PC-9 (cell line): ENCODE data around the gene GLOD5. TPM values are rescaled to one million over a fixed set of nuclear protein-coding genes. Genes with fewer than 3 reads are reported as not detected.

ENCODE experiments used
- BruUV-seq: library from RNA; stranded (reverse); fragments of 400-500 nt; replicated peaks from 2 replicates; lab custom pipeline; 2021; lab: Mats Ljungman, UMichigan
- CTCF ChIA-PET: fragments of 300-600 bp; sonication (Branson Sonifier 250); formaldehyde crosslinking; loops from one replicate; lab custom pipeline; 2022; ENCODE audit warnings: antibody characterized with exemption; lab: Charles Lee
- POLR2A ChIA-PET: fragments of 300-600 bp; sonication (Branson Sonifier 250); formaldehyde crosslinking; loops from one replicate; lab custom pipeline; 2022; ENCODE audit warnings: antibody characterized with exemption; ENCODE audit not compliant: unreplicated experiment; lab: Charles Lee
- DNase-seq, 2 experiments: peaks; one replicate each; pipeline versions ENCODE4 v3.0.0 to v3.0.0-alpha.2; 2015 to 2022; ENCODE audit warnings: mixed read lengths in 1 of 2
- H2AFZ ChIP-seq: fragments of 200-600 bp; sonication (generic); 2 replicates; pipeline ENCODE4 v1.8.1; 2017; ENCODE audit warnings: antibody characterized with exemption
- H3F3A ChIP-seq: fragments of 200-600 bp; sonication (generic); 2 replicates; pipeline ENCODE4 v1.8.1; 2017; ENCODE audit warnings: antibody characterized with exemption, mild to moderate bottlenecking, low read depth; ENCODE audit not compliant: insufficient read depth
- H3K27ac ChIP-seq: fragments of 200-600 bp; sonication (generic); 2 replicates; pipeline ENCODE4 v1.6.1; 2016; ENCODE audit warnings: mixed run types
- H3K27me3 ChIP-seq: fragments of 200-600 bp; sonication (generic); 2 replicates; pipeline ENCODE4 v1.6.1; 2016; ENCODE audit warnings: low read depth, mixed run types; ENCODE audit not compliant: insufficient read depth
- H3K36me3 ChIP-seq: fragments of 200-600 bp; sonication (generic); 2 replicates; pipeline ENCODE4 v1.6.1; 2016; ENCODE audit warnings: low read depth, mixed run types
- H3K4me1 ChIP-seq: fragments of 200-600 bp; sonication (generic); replicated peaks from 2 replicates; pipeline ENCODE4 v1.6.1; 2016; ENCODE audit warnings: mixed run types; ENCODE audit not compliant: insufficient read depth
- H3K4me2 ChIP-seq: fragments of 200-600 bp; sonication (generic); 2 replicates; pipeline ENCODE4 v1.6.1; 2017; ENCODE audit warnings: mixed run types
- H3K4me3 ChIP-seq: fragments of 200-600 bp; sonication (generic); 2 replicates; pipeline ENCODE4 v1.6.1; 2016; ENCODE audit warnings: mixed run types
- H3K79me2 ChIP-seq: fragments of 200-600 bp; sonication (generic); 2 replicates; pipeline ENCODE4 v1.6.1; 2017; ENCODE audit warnings: low read depth, mixed run types
- H3K9me2 ChIP-seq: fragments of 200-600 bp; sonication (generic); 2 replicates; pipeline ENCODE4 v1.8.1; 2017; ENCODE audit warnings: mild to moderate bottlenecking; ENCODE audit not compliant: insufficient read depth
- H3K9me3 ChIP-seq: fragments of 200-600 bp; sonication (generic); 2 replicates; pipeline ENCODE4 v1.8.1; 2016; ENCODE audit warnings: low read depth; ENCODE audit not compliant: insufficient read depth
- H4K20me1 ChIP-seq: fragments of 200-600 bp; sonication (generic); 2 replicates; pipeline ENCODE4 v1.8.1; 2017; ENCODE audit not compliant: insufficient read depth
- EZH2 ChIP-seq: fragments of 200-600 bp; sonication (generic); IDR thresholded peaks from 2 replicates; pipeline ENCODE4 v1.8.0; 2017; ENCODE audit warnings: antibody characterized with exemption, low read depth
- intact Hi-C: fragments of 100-400 bp; cut with micrococcal nuclease; formaldehyde crosslinking; loops from one replicate; pipeline ENCODE4 v1.10.0; 2022; ENCODE audit not compliant: unreplicated experiment
- total RNA-seq: library from RNA; stranded (reverse); gene quantifications from 2 replicates; pipeline ENCODE4 v1.2.3, GENCODE V29; 2021
- TF ChIP-seq, protein P1 (sequence below): fragments of 200-600 bp; sonication (generic); conservative IDR thresholded peaks from 2 replicates; pipeline ENCODE4 v1.6.1; 2017; ENCODE audit warnings: mixed run types, antibody characterized with exemption, mild to moderate bottlenecking, moderate library complexity

The GLOD5 gene
- total RNA-seq, 1 experiment from 2014 or later = not detected

DNA sequence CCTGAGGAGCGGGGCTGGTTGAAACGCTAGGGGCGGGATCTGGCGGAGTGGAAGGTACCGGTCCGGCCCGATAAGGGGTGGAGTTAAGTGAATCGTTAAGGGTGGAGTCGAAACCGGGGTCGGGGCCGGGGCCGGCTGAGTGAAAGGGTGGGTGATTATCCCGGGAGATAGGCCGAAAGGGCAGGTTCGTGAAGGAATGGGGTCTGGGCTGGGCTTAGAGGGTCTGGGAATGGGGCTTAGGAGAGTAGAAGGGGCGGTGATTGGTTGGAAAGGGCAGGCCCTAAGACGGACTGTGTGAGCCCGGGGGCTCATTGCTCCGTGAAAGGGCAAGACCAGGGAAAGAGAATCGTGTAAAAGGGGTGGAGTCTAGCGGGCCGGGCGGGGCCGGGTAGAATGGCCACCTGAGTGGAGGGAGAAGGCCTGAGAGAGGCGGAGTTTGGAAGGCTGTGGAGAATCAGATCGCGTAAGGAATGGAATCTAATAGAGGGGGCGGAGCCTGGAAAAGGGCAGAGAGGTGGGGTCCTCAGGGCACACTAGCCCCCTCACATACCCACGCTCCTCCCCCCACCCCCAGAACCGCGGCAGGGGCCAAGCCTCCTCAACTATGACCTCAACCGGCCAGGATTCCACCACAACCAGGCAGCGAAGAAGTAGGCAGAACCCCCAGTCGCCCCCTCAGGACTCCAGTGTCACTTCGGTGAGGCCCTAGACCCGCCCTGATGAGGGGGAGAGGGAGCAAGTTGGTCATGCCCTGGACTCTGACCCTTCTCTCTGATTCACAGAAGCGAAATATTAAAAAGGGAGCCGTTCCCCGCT is 40.8 kb downstream of the GLOD5 start:
- peak; percentile 70 to 72 for DNase-seq
- Histone ChIP-seq H3F3A (no peaks in the 10 kb centered on the region), H4K20me1 (no peaks in the 10 kb centered on the region), H3K27ac (peak overlapping the region; percentile 87), H2AFZ (peak overlapping the region; percentile 68; the same call in 1 of the 2 replicates), H3K4me1 (no peaks in the 10 kb centered on the region), H3K27me3 (no peaks in the 10 kb centered on the region), H3K9me3 (no peaks in the 10 kb centered on the region), H3K4me3 (peak overlapping the region; percentile 58; the same call in 1 of the 2 replicates), H3K4me2 (peak overlapping the region; percentile 73), H3K9me2 (no peaks in the 10 kb centered on the region), H3K79me2 (no peaks in the 10 kb centered on the region), H3K36me3 (no peaks in the 10 kb centered on the region)
- CTCF ChIA-PET = no interaction called here
- POLR2A ChIA-PET = interaction anchor here (0.6 to 0.9 kb wide), 3 partner anchors 95 to 263 kb away, joined by 3 to 14 read pairs (median 3); partner anchors contain the start of genes SLC35A2 and TBC1D25
- no TSS peak for BruUV-seq
- TF ChIP-seq EZH2 = no peak
- TF ChIP-seq, protein P1, sequence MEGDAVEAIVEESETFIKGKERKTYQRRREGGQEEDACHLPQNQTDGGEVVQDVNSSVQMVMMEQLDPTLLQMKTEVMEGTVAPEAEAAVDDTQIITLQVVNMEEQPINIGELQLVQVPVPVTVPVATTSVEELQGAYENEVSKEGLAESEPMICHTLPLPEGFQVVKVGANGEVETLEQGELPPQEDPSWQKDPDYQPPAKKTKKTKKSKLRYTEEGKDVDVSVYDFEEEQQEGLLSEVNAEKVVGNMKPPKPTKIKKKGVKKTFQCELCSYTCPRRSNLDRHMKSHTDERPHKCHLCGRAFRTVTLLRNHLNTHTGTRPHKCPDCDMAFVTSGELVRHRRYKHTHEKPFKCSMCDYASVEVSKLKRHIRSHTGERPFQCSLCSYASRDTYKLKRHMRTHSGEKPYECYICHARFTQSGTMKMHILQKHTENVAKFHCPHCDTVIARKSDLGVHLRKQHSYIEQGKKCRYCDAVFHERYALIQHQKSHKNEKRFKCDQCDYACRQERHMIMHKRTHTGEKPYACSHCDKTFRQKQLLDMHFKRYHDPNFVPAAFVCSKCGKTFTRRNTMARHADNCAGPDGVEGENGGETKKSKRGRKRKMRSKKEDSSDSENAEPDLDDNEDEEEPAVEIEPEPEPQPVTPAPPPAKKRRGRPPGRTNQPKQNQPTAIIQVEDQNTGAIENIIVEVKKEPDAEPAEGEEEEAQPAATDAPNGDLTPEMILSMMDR = no peak
- intact Hi-C loops = loop anchor here (5.0 kb wide), 1 partner anchor 95 kb away; the partner anchor contains the start of genes PQBP1 and TIMM17B

DNA sequence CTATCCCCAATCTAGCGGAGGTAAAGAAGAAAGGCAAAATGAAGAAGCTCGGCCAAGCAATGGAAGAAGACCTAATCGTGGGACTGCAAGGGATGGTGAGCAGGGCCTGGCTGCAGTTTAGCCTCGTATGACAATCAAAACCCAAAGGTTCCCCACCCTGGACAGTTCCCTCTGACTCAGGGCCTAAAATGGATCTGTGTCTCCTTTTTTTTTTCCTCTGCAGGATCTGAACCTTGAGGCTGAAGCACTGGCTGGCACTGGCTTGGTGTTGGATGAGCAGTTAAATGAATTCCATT is 41.3 kb downstream of the GLOD5 start:
- no TSS peak for BruUV-seq
- H3K79me2 ChIP-seq = no peaks in the 10 kb centered on the region
- peak overlapping the region; percentile 58; the same call in 1 of the 2 replicates for H3K4me3 ChIP-seq
- POLR2A ChIA-PET = no interaction called here
- CTCF ChIA-PET = no interaction called here
- H4K20me1 ChIP-seq = no peaks in the 10 kb centered on the region
- peak overlapping the region; percentile 73 for H3K4me2 ChIP-seq
- intact Hi-C loops = loop anchor here (5.0 kb wide), 1 partner anchor 94 kb away; the partner anchor contains the start of genes PQBP1 and TIMM17B
- DNase-seq = no peak
- no peaks in the 10 kb centered on the region for H3K4me1 ChIP-seq
- H3K9me2 ChIP-seq = no peaks in the 10 kb centered on the region
- H3K27ac ChIP-seq = 0 out of 2 replicates have a peak overlapping the region, but pooled peaks have one; percentile 16
- no peaks in the 10 kb centered on the region for H3F3A ChIP-seq
- no peaks in the 10 kb centered on the region for H3K9me3 ChIP-seq
- H3K27me3 ChIP-seq = no peaks in the 10 kb centered on the region
- TF ChIP-seq EZH2 = no peak
- TF ChIP-seq, protein P1 = no peak
- no peak overlapping the region for H2AFZ ChIP-seq
- no peaks in the 10 kb centered on the region for H3K36me3 ChIP-seq

DNA sequence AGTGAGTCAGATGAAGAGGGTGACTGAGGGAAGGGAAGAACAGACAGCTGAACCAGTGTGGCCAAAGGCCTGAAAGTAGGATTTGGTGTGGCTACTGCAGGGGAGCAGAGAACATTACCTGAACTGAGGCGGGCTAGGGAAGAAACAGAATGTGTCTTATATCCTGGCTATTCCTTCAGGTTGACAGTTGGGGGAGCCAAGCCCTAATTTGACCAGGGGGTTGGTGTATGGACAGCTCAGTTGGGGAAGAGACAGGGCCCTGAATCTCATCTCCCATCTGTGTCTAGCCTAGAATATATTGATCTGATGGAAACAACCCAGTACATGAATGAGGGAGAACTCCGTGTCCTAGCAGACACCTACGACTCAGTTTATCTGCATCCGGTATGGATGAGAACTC is 44.5 kb downstream of the GLOD5 start:
- Histone ChIP-seq H3K9me2 (no peaks in the 10 kb centered on the region), H3K36me3 (no peaks in the 10 kb centered on the region), H2AFZ (no peak overlapping the region), H3K27me3 (no peaks in the 10 kb centered on the region), H3K4me1 (no peaks in the 10 kb centered on the region), H3K79me2 (no peaks in the 10 kb centered on the region), H3K4me3 (no peak overlapping the region), H3K9me3 (no peaks in the 10 kb centered on the region), H3K27ac (no peak overlapping the region), H3K4me2 (no peak overlapping the region), H4K20me1 (no peaks in the 10 kb centered on the region), H3F3A (no peaks in the 10 kb centered on the region)
- ChIA-PET POLR2A (interaction anchor here (0.5 kb wide), 1 partner anchor 85 kb away, joined by 5 read pairs; no protein-coding TSS in a partner anchor), CTCF (no interaction called here)
- TF ChIP-seq, protein P1 = no peak
- TF ChIP-seq EZH2 = no peak
- BruUV-seq = no TSS peak
- intact Hi-C loops = no loop called here
- DNase-seq = no peak
